IMR-90 (cell line): ENCODE data around the gene RPS6KA2. TPM values are rescaled to one million over a fixed set of nuclear protein-coding genes. Genes with fewer than 3 reads are reported as not detected.

ENCODE experiments used
- ATAC-seq: fragments of 200-7000 bp; cut with Tn5 transposase; 2 replicates; pipeline ENCODE4 v1.9.1; 2020; ENCODE audit warnings: low read depth, mild to moderate bottlenecking, moderate library complexity
- BruUV-seq: library from RNA; stranded (reverse); fragments of 400-500 nt; replicated peaks from 2 replicates; lab custom pipeline; 2021; lab: Mats Ljungman, UMichigan
- CTCF ChIA-PET: fragments of 300-600 bp; formaldehyde crosslinking; extraction: SDS; loops from one replicate; lab custom pipeline; 2021; ENCODE audit warnings: antibody characterized with exemption; lab: Yijun Ruan, JAX
- POLR2A ChIA-PET: fragments of 300-600 bp; sonication (Branson Sonifier 250); formaldehyde crosslinking; loops from one replicate; lab custom pipeline; 2022; ENCODE audit warnings: antibody characterized with exemption; ENCODE audit not compliant: unreplicated experiment; lab: Charles Lee
- DNase-seq: peaks from one replicate; pipeline ENCODE4 v3.0.0; 2013
- H2AFZ ChIP-seq: replicated peaks from 2 replicates; pipeline ENCODE3; 2013; ENCODE audit warnings: low read length, mild to moderate bottlenecking; ENCODE audit not compliant: poor library complexity
- H2AK5ac ChIP-seq: 2 replicates; pipeline ENCODE4 v1.6.1; 2013; ENCODE audit warnings: low read depth, low read length, inconsistent platforms
- H2AK9ac ChIP-seq: replicated peaks from 2 replicates; pipeline ENCODE3; 2013; ENCODE audit warnings: mild to moderate bottlenecking, low read depth, low read length, moderate library complexity; ENCODE audit not compliant: poor library complexity
- H2BK120ac ChIP-seq: 2 replicates; pipeline ENCODE4 v1.6.1; 2013; ENCODE audit warnings: low read depth, low read length, inconsistent platforms
- H2BK15ac ChIP-seq: 3 replicates; pipeline ENCODE4 v1.6.1; 2013; ENCODE audit warnings: low read depth, low read length, inconsistent platforms
- H2BK20ac ChIP-seq: 2 replicates; pipeline ENCODE4 v1.6.1; 2013; ENCODE audit warnings: low read depth, mild to moderate bottlenecking, inconsistent platforms, low read length, moderate library complexity
- H2BK5ac ChIP-seq: 2 replicates; pipeline ENCODE4 v1.6.1; 2013; ENCODE audit warnings: mild to moderate bottlenecking, low read depth, low read length, inconsistent platforms; ENCODE audit not compliant: poor library complexity, severe bottlenecking
- H3K14ac ChIP-seq: replicated peaks from 2 replicates; pipeline ENCODE4 v1.6.1; 2013; ENCODE audit warnings: low read depth, low read length, inconsistent platforms
- H3K18ac ChIP-seq: 2 replicates; pipeline ENCODE4 v1.6.1; 2013; ENCODE audit warnings: low read depth, low read length, control low read depth
- H3K23ac ChIP-seq: 2 replicates; pipeline ENCODE4 v1.6.1; 2013; ENCODE audit warnings: low read depth, low read length, inconsistent platforms
- H3K27ac ChIP-seq: 2 replicates; pipeline ENCODE4 v1.5.1; 2013; ENCODE audit warnings: mild to moderate bottlenecking, control low read depth, low read length; ENCODE audit not compliant: insufficient read depth
- H3K27me3 ChIP-seq: 2 replicates; pipeline ENCODE4 v1.6.1; 2013; ENCODE audit warnings: low read length; ENCODE audit not compliant: control insufficient read depth, insufficient read depth
- H3K36me3 ChIP-seq: 2 replicates; pipeline ENCODE4 v1.6.1; 2013; ENCODE audit warnings: low read length, mixed read lengths; ENCODE audit not compliant: control insufficient read depth, insufficient read depth
- H3K4ac ChIP-seq: 2 replicates; pipeline ENCODE4 v1.6.1; 2013; ENCODE audit warnings: low read depth, low read length, inconsistent platforms
- H3K4me1 ChIP-seq: 2 replicates; pipeline ENCODE4 v1.6.1; 2013; ENCODE audit warnings: low read length, mixed read lengths; ENCODE audit not compliant: control insufficient read depth, insufficient read depth
- H3K4me2 ChIP-seq: 2 replicates; pipeline ENCODE4 v1.6.1; 2013; ENCODE audit warnings: low read depth, mild to moderate bottlenecking, control low read depth, low read length, moderate library complexity
- H3K4me3 ChIP-seq: 2 replicates; pipeline ENCODE4 v1.5.1; 2013; ENCODE audit warnings: low read depth, mild to moderate bottlenecking, control low read depth, low read length, moderate library complexity; ENCODE audit not compliant: insufficient read depth
- H3K56ac ChIP-seq: 2 replicates; pipeline ENCODE4 v1.6.1; 2013; ENCODE audit warnings: low read length, inconsistent platforms; ENCODE audit not compliant: insufficient read depth; ENCODE audit errors: extremely low read depth
- H3K79me1 ChIP-seq, 2 experiments: 2 replicates each; pipeline ENCODE4 v1.6.1; 2013; ENCODE audit warnings: low read length in 2 of 2, inconsistent platforms in 1 of 2, low read depth in 1 of 2
- H3K9ac ChIP-seq: 2 replicates; pipeline ENCODE4 v1.6.1; 2013; ENCODE audit warnings: low read depth, low read length, control low read depth
- H3K9me1 ChIP-seq: 2 replicates; pipeline ENCODE4 v1.6.1; 2013; ENCODE audit warnings: low read length, inconsistent platforms; ENCODE audit not compliant: insufficient read depth
- H3K9me3 ChIP-seq: 2 replicates; pipeline ENCODE4 v1.6.1; 2013; ENCODE audit warnings: low read length; ENCODE audit not compliant: control insufficient read depth, insufficient read depth
- H4K20me1 ChIP-seq: 2 replicates; pipeline ENCODE4 v1.6.1; 2013; ENCODE audit warnings: low read length, inconsistent platforms; ENCODE audit not compliant: insufficient read depth
- H4K5ac ChIP-seq: 2 replicates; pipeline ENCODE4 v1.6.1; 2013; ENCODE audit warnings: mild to moderate bottlenecking, low read depth, low read length, control low read depth
- H4K8ac ChIP-seq, 2 experiments: 2 replicates each; pipeline ENCODE4 v1.6.1; 2013; ENCODE audit warnings: low read depth in 2 of 2, low read length in 2 of 2, control low read depth in 1 of 2, inconsistent platforms in 1 of 2
- H4K91ac ChIP-seq: 2 replicates; pipeline ENCODE4 v1.6.1; 2013; ENCODE audit warnings: low read depth, low read length, inconsistent platforms; ENCODE audit not compliant: insufficient read depth
- CHD1 ChIP-seq: IDR thresholded peaks from 2 replicates; pipeline ENCODE4 v1.6.1; 2012; ENCODE audit warnings: low read depth, low read length, improper control_type of control experiment
- ELK1 ChIP-seq: fragments of 150-350 bp; IDR thresholded peaks from 2 replicates; pipeline ENCODE4 v1.6.1; 2016; ENCODE audit warnings: low read depth, mild to moderate bottlenecking, low read length, moderate library complexity, borderline replicate concordance
- RFX5 ChIP-seq: IDR thresholded peaks from 2 replicates; pipeline ENCODE4 v1.8.0; 2012; ENCODE audit warnings: low read depth, mild to moderate bottlenecking, low read length, moderate library complexity
- USF2 ChIP-seq: fragments of 150-350 bp; IDR thresholded peaks from 2 replicates; pipeline ENCODE4 v1.6.1; 2017; ENCODE audit warnings: mild to moderate bottlenecking, antibody characterized with exemption, low read length, low read depth
- WGBS, 2 experiments: methylation state at CpG; one replicate each; pipeline versions ENCODE4 v1.1.5 to v1.1.7; 2013; ENCODE audit warnings: missing lambda C conversion rate in 2 of 2; ENCODE audit not compliant: insufficient read length in 1 of 2; ENCODE audit errors: extremely low coverage in 2 of 2; 5-methylcytosine and 5-hydroxymethylcytosine counted together
- dilution Hi-C: fragments of 300-500 bp; cut with HindIII; formaldehyde crosslinking; loops from one replicate; pipeline ENCODE4 v1.14.3; 2018; ENCODE audit warnings: low sequenced_read_pairs; ENCODE audit not compliant: unreplicated experiment
- in situ Hi-C: fragments of 300-500 bp; cut with MboI; formaldehyde crosslinking; loops from 3 replicates; pipeline ENCODE4 v1.14.3; 2019; ENCODE audit warnings: low sequenced_read_pairs, inconsistent platforms, mixed read lengths
- intact Hi-C: fragments of 100-400 bp; cut with micrococcal nuclease; formaldehyde crosslinking; loops from 2 replicates; pipeline ENCODE4 v1.10.0; 2022
- polyA plus RNA-seq, 3 experiments: library from polyadenylated mRNA; depleted of rRNA; stranded (reverse); fragments of >200 nt; gene quantifications; 2 replicates each; pipeline ENCODE4 v1.2.3, GENCODE V29; 2012; ENCODE audit warnings: low replicate concordance in 1 of 3
- total RNA-seq: library from RNA; depleted of rRNA; stranded (reverse); fragments of >200 nt; gene quantifications from 2 replicates; pipeline ENCODE4 v1.2.3, GENCODE V29; 2012

Gene RPS6KA2
- total and polyA plus RNA-seq, 2 of the 4 experiments (the other 2 are of a cell fraction), result 26.9 to 31.3 TPM

- CTCF ChIA-PET, result no interaction called here
- no peak for TF ChIP-seq CHD1
- no peak for TF ChIP-seq ELK1
- TF ChIP-seq USF2, result no peak
- no peak for TF ChIP-seq RFX5
- Histone ChIP-seq H2BK20ac (no peak overlapping the region), H2BK120ac (no peak overlapping the region), H3K9me1 (peaks cover under 1% of the 10 kb centered on the region; the same call in 1 of the 2 replicates), H2BK5ac (no peak overlapping the region), H3K36me3 (peaks cover 35% of the 10 kb centered on the region), H3K9me3 (no peaks in the 10 kb centered on the region), H3K27me3 (no peaks in the 10 kb centered on the region), H3K56ac (no peak overlapping the region), H2AK9ac (no peak overlapping the region), H4K20me1 (no peaks in the 10 kb centered on the region; the same call in 1 of the 2 replicates), H2AFZ (no peak overlapping the region), H4K5ac (no peak overlapping the region), H4K8ac (no peak overlapping the region), H3K18ac (no peak overlapping the region), H3K4me2 (no peak overlapping the region), H3K4me3 (no peak overlapping the region), H2AK5ac (no peak overlapping the region), H3K79me1 (no peaks in the 10 kb centered on the region), H3K4me1 (no peaks in the 10 kb centered on the region; the same call in 1 of the 2 replicates), H2BK15ac (no peak overlapping the region), H3K9ac (no peak overlapping the region), H3K27ac (no peak overlapping the region), H3K4ac (no peak overlapping the region), H4K91ac (no peak overlapping the region), H3K23ac (no peak overlapping the region), H3K14ac (no peak overlapping the region)
- dilution Hi-C loops, result no loop called here
- 96% methylated on average over 7 of the region's 12 CpGs; no CpG with 5 or more reads in 1 of the 2 experiments for WGBS, 2 experiments
- intact Hi-C loops, result no loop called here
- no peak for ATAC-seq
- no peak for DNase-seq
- BruUV-seq, result no TSS peak
- POLR2A ChIA-PET, result no interaction called here
- in situ Hi-C loops, result no loop called here
These were observed 154.4 kb downstream of the RPS6KA2 start for GRCh38 chr6:166472636-166473035.
